Thoracic aorta (tissue), 2 donors: ENCODE results near the gene LMCD1. TPM values are rescaled to one million over a fixed set of nuclear protein-coding genes. Genes with fewer than 3 reads are reported as not detected.

ENCODE experiments used
- ATAC-seq: fragments of 150-250 bp; one replicate; pipeline ENCODE4 v1.8.0; 2017; ENCODE audit warnings: low read depth; ENCODE audit not compliant: insufficient number of reproducible peaks, low FRiP score
- DNase-seq: peaks from one replicate; pipeline ENCODE4 v3.0.0-alpha.2; 2020; ENCODE audit warnings: low spot score
- H3K27ac ChIP-seq, 2 donors: fragments of 200-600 bp; sonication (generic); 1 replicate in 1 of 2; 2 replicates in 1 of 2; pipeline ENCODE4 v1.5.1; 2016; ENCODE audit warnings: mild to moderate bottlenecking in 2 of 2, moderate library complexity in 2 of 2
- H3K27me3 ChIP-seq: fragments of 200-600 bp; sonication (generic); replicated peaks from 2 replicates; pipeline ENCODE4 v1.6.0; 2016; ENCODE audit warnings: mild to moderate bottlenecking; ENCODE audit not compliant: insufficient read depth
- H3K36me3 ChIP-seq: fragments of 200-600 bp; sonication (generic); one replicate; pipeline ENCODE4 v1.5.1; 2016
- H3K4me1 ChIP-seq, 2 donors: fragments of 200-600 bp; sonication (generic); 1 replicate in 1 of 2; 2 replicates in 1 of 2; pipeline versions ENCODE4 v1.5.1 to v1.6.0; 2016; ENCODE audit warnings: low read depth in 2 of 2, mild to moderate bottlenecking in 1 of 2; ENCODE audit not compliant: control insufficient read depth in 1 of 2
- H3K4me3 ChIP-seq: fragments of 200-600 bp; sonication (generic); 2 replicates; pipeline ENCODE4 v1.5.1; 2016; ENCODE audit warnings: mild to moderate bottlenecking
- H3K9me3 ChIP-seq: fragments of 200-600 bp; sonication (generic); 2 replicates; pipeline ENCODE4 v1.5.1; 2016
- total RNA-seq, 2 donors: library from RNA; depleted of rRNA; stranded (reverse); fragments of >200 nt; gene quantifications; one replicate each; pipeline versions ENCODE4 v1.1.0 to v1.2.3, GENCODE V29; 2016
- TF ChIP-seq, protein P1 (sequence below): fragments of 200-600 bp; sonication (generic); IDR thresholded peaks from one replicate; pipeline ENCODE4 v1.5.1; 2019; ENCODE audit warnings: antibody characterized with exemption

The LMCD1 gene
- total RNA-seq, 2 donors from 2014 or later: 813 to 852 TPM

DNA sequence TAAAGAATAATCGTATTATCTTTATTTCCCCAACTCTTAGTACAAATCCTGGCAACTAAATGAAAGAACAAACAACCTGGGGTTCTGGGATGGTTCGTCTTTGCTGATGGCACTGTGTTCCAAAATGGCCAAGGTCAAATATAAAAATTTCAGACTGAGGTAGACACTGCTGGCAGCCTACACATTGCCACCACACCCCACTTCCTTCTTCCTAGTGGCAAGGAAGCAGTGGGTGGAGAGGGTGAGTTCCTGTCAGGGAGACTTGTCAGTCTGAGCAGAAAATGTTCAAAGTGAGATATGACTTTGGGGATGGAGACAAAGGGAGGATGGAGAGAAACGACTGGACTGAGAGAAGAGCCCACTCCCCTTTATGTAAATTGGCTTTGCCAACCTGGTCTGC, 69.6 kb downstream of the LMCD1 start:
- H3K27ac ChIP-seq: peak overlapping the region; percentile 8 to 45
- H3K4me1 ChIP-seq: peaks cover 20 to 82% of the 10 kb centered on the region in 2 donors
- H3K36me3 ChIP-seq: peaks cover 67% of the 10 kb centered on the region
- H3K9me3 ChIP-seq: no peaks in the 10 kb centered on the region
- H3K4me3 ChIP-seq: no peak overlapping the region
- no peaks in the 10 kb centered on the region for H3K27me3 ChIP-seq
- TF ChIP-seq, protein P1, sequence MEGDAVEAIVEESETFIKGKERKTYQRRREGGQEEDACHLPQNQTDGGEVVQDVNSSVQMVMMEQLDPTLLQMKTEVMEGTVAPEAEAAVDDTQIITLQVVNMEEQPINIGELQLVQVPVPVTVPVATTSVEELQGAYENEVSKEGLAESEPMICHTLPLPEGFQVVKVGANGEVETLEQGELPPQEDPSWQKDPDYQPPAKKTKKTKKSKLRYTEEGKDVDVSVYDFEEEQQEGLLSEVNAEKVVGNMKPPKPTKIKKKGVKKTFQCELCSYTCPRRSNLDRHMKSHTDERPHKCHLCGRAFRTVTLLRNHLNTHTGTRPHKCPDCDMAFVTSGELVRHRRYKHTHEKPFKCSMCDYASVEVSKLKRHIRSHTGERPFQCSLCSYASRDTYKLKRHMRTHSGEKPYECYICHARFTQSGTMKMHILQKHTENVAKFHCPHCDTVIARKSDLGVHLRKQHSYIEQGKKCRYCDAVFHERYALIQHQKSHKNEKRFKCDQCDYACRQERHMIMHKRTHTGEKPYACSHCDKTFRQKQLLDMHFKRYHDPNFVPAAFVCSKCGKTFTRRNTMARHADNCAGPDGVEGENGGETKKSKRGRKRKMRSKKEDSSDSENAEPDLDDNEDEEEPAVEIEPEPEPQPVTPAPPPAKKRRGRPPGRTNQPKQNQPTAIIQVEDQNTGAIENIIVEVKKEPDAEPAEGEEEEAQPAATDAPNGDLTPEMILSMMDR: no peak
- DNase-seq (no peak), ATAC-seq (no peak)

DNA sequence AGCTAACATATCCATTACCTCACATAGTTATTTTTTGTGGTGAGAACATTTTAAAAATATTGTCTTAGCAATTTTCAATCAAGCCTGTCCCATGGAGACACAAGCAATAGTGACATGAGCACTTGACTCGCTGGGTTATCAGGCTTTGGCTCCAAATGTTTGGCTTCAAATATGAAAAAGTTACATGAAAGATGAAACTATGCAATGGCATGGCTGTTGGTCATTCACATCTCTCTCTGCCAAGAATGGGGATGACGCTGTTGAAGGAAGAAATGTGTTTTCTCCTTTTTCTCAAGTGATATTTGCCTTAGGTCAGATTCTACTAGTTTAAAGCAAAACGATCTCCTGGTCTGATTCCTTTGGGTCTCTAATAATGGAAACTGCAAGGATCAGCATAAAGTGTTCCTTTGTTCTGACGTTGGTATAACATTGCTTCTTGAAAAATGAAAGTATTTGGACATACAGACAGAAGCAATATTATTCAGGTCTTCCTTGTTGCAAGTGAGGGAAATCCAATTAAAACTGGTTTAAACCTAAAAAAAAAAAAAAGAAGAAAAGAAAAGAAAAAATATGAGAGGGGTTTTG, 71.8 kb downstream of the LMCD1 start:
- no peaks in the 10 kb centered on the region for H3K27me3 ChIP-seq
- peaks cover 50% of the 10 kb centered on the region for H3K36me3 ChIP-seq
- TF ChIP-seq, protein P1: no peak
- peaks cover 16 to 71% of the 10 kb centered on the region in 2 donors for H3K4me1 ChIP-seq
- no peaks in the 10 kb centered on the region for H3K9me3 ChIP-seq
- peak overlapping the region; percentile 74 to 80 for H3K27ac ChIP-seq
- no peak for ATAC-seq
- no peak for DNase-seq
- H3K4me3 ChIP-seq: no peak overlapping the region

DNA sequence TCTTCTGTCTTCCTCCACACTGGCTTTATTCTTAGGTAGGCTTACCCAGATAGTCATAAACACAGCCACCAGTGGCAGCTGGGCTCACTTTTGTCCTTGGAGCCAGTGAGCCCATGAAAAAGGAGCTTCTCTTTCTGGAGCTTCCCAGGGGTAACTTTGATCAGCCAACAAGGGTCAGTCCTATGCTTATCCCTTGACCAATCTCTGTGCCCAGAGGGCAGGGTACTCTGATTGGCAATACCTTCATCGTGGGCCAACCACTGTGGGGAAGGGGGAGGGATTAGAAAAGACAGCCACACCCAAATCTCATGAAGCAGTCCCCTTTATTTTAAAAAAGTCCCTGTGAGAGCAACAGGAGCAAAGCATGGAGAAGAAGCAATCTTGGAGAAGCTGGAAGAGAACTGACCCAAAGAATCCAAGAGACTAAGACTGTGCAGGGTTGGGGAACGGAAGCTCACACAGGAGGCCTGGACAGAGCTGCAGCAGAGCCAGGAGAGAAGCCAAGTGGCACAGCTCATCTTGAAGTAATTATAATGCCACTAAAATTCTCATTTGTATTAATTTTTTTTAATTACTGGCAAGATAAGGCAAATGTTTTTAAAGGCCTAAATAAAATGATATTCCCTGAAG, 72.5 kb downstream of the LMCD1 start:
- TF ChIP-seq, protein P1: no peak
- Histone ChIP-seq H3K27ac (peak overlapping the region; percentile 74 to 80), H3K4me1 (peaks cover 16 to 65% of the 10 kb centered on the region in 2 donors), H3K36me3 (peaks cover 43% of the 10 kb centered on the region), H3K27me3 (no peaks in the 10 kb centered on the region), H3K9me3 (no peaks in the 10 kb centered on the region), H3K4me3 (no peak overlapping the region)
- no peak for ATAC-seq
- DNase-seq: no peak

DNA sequence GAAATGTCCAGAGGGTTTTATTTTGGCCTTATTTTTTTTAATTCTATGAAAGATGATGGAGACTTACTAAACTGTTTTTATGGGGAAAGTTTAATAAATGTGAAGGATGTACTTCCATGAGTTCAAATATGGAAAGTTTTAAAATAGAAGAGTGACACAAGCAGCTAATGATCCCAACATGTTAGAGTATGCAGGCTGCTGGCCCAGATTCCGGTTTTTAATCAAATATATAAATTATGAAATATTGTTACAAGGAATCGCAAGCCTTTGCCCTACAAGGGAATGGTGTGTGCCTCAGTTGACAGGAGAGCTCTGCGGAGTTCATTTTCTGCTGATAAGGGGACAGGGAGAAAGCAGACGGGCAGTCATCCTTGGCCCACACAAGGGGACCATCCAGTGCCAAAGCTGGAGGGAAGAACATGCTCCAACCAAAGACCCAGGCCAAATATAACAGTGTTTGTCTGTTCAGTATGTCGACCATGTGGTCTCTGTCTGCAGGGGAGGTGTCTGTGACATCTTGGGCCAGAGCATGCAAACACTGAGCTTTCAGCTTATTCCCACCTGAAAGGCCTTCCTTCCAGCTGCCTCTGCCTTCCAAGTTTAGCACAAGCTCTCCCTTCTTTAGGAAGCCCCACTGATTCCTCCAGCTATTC, 73.2 kb downstream of the LMCD1 start:
- no peak overlapping the region for H3K4me3 ChIP-seq
- H3K36me3 ChIP-seq: peaks cover 37% of the 10 kb centered on the region
- ATAC-seq: no peak
- TF ChIP-seq, protein P1: no peak
- H3K27me3 ChIP-seq: no peaks in the 10 kb centered on the region
- no peaks in the 10 kb centered on the region for H3K9me3 ChIP-seq
- DNase-seq: no peak
- H3K27ac ChIP-seq: peak overlapping the region; percentile 74 to 80
- H3K4me1 ChIP-seq: peaks cover 16 to 60% of the 10 kb centered on the region in 2 donors

DNA sequence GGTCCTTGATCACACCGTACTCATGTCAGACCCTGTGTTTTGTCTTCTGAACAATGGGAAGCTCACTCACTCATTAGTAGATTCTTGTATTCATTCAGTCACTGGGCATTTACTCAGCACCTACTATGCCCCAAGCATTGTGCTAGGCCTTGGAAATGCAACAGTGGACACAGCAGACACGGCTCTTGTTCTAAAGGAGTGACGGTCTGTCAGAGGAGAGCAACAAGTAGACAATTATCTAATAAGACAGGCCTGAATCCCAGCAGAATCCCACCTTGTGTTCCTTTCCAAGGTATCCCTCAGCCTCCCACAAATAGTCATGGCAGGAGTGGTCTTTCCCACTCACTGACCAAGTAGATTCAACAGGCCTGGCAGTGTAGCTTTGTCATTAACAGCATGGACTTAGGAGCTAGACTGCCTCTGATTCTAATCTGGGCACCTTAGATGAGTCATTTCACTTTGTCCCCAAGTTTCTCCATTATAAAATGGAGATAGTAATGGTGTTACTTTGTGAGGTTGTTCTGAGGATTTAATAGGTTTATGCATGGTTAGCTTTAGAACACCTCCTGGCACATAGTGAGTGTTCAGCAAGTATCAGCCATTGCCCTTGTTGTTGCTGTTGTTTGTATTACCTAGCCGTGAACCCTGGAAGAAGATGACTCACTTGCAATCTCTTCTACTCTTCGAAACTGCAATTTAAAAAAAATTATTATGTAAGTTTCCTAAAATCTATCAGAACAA, 73.9 kb downstream of the LMCD1 start:
- DNase-seq (no peak), ATAC-seq (no peak)
- Histone ChIP-seq H3K36me3 (peaks cover 30% of the 10 kb centered on the region), H3K4me3 (no peak overlapping the region), H3K27ac (peak overlapping the region; percentile 74 to 80), H3K4me1 (peaks cover 16 to 60% of the 10 kb centered on the region in 2 donors), H3K27me3 (no peaks in the 10 kb centered on the region), H3K9me3 (no peaks in the 10 kb centered on the region)
- TF ChIP-seq, protein P1: no peak
